IMR-90 (cell line): ENCODE data around the gene PIP4K2A. TPM values are rescaled to one million over a fixed set of nuclear protein-coding genes. Genes with fewer than 3 reads are reported as not detected.

Experiments used
- ATAC-seq: fragments of 200-7000 bp; cut with Tn5 transposase; 2 replicates; pipeline ENCODE4 v1.9.1; 2020; ENCODE audit warnings: low read depth, mild to moderate bottlenecking, moderate library complexity
- BruUV-seq: library from RNA; stranded (reverse); fragments of 400-500 nt; replicated peaks from 2 replicates; lab custom pipeline; 2021; lab: Mats Ljungman, UMichigan
- CTCF ChIA-PET: fragments of 300-600 bp; formaldehyde crosslinking; extraction: SDS; loops from one replicate; lab custom pipeline; 2021; ENCODE audit warnings: antibody characterized with exemption; lab: Yijun Ruan, JAX
- POLR2A ChIA-PET: fragments of 300-600 bp; sonication (Branson Sonifier 250); formaldehyde crosslinking; loops from one replicate; lab custom pipeline; 2022; ENCODE audit warnings: antibody characterized with exemption; ENCODE audit not compliant: unreplicated experiment; lab: Charles Lee
- DNase-seq: peaks from one replicate; pipeline ENCODE4 v3.0.0; 2013
- H2AFZ ChIP-seq: replicated peaks from 2 replicates; pipeline ENCODE3; 2013; ENCODE audit warnings: low read length, mild to moderate bottlenecking; ENCODE audit not compliant: poor library complexity
- H2AK5ac ChIP-seq: 2 replicates; pipeline ENCODE4 v1.6.1; 2013; ENCODE audit warnings: low read depth, low read length, inconsistent platforms
- H2AK9ac ChIP-seq: replicated peaks from 2 replicates; pipeline ENCODE3; 2013; ENCODE audit warnings: mild to moderate bottlenecking, low read depth, low read length, moderate library complexity; ENCODE audit not compliant: poor library complexity
- H2BK120ac ChIP-seq: 2 replicates; pipeline ENCODE4 v1.6.1; 2013; ENCODE audit warnings: low read depth, low read length, inconsistent platforms
- H2BK15ac ChIP-seq: 3 replicates; pipeline ENCODE4 v1.6.1; 2013; ENCODE audit warnings: low read depth, low read length, inconsistent platforms
- H2BK20ac ChIP-seq: 2 replicates; pipeline ENCODE4 v1.6.1; 2013; ENCODE audit warnings: low read depth, mild to moderate bottlenecking, inconsistent platforms, low read length, moderate library complexity
- H2BK5ac ChIP-seq: 2 replicates; pipeline ENCODE4 v1.6.1; 2013; ENCODE audit warnings: mild to moderate bottlenecking, low read depth, low read length, inconsistent platforms; ENCODE audit not compliant: poor library complexity, severe bottlenecking
- H3K14ac ChIP-seq: replicated peaks from 2 replicates; pipeline ENCODE4 v1.6.1; 2013; ENCODE audit warnings: low read depth, low read length, inconsistent platforms
- H3K18ac ChIP-seq: 2 replicates; pipeline ENCODE4 v1.6.1; 2013; ENCODE audit warnings: low read depth, low read length, control low read depth
- H3K23ac ChIP-seq: 2 replicates; pipeline ENCODE4 v1.6.1; 2013; ENCODE audit warnings: low read depth, low read length, inconsistent platforms
- H3K27ac ChIP-seq: 2 replicates; pipeline ENCODE4 v1.5.1; 2013; ENCODE audit warnings: mild to moderate bottlenecking, control low read depth, low read length; ENCODE audit not compliant: insufficient read depth
- H3K27me3 ChIP-seq: 2 replicates; pipeline ENCODE4 v1.6.1; 2013; ENCODE audit warnings: low read length; ENCODE audit not compliant: control insufficient read depth, insufficient read depth
- H3K36me3 ChIP-seq: 2 replicates; pipeline ENCODE4 v1.6.1; 2013; ENCODE audit warnings: low read length, mixed read lengths; ENCODE audit not compliant: control insufficient read depth, insufficient read depth
- H3K4ac ChIP-seq: 2 replicates; pipeline ENCODE4 v1.6.1; 2013; ENCODE audit warnings: low read depth, low read length, inconsistent platforms
- H3K4me1 ChIP-seq: 2 replicates; pipeline ENCODE4 v1.6.1; 2013; ENCODE audit warnings: low read length, mixed read lengths; ENCODE audit not compliant: control insufficient read depth, insufficient read depth
- H3K4me2 ChIP-seq: 2 replicates; pipeline ENCODE4 v1.6.1; 2013; ENCODE audit warnings: low read depth, mild to moderate bottlenecking, control low read depth, low read length, moderate library complexity
- H3K4me3 ChIP-seq: 2 replicates; pipeline ENCODE4 v1.5.1; 2013; ENCODE audit warnings: low read depth, mild to moderate bottlenecking, control low read depth, low read length, moderate library complexity; ENCODE audit not compliant: insufficient read depth
- H3K56ac ChIP-seq: 2 replicates; pipeline ENCODE4 v1.6.1; 2013; ENCODE audit warnings: low read length, inconsistent platforms; ENCODE audit not compliant: insufficient read depth; ENCODE audit errors: extremely low read depth
- H3K79me1 ChIP-seq, 2 experiments: 2 replicates each; pipeline ENCODE4 v1.6.1; 2013; ENCODE audit warnings: low read length in 2 of 2, inconsistent platforms in 1 of 2, low read depth in 1 of 2
- H3K9ac ChIP-seq: 2 replicates; pipeline ENCODE4 v1.6.1; 2013; ENCODE audit warnings: low read depth, low read length, control low read depth
- H3K9me1 ChIP-seq: 2 replicates; pipeline ENCODE4 v1.6.1; 2013; ENCODE audit warnings: low read length, inconsistent platforms; ENCODE audit not compliant: insufficient read depth
- H3K9me3 ChIP-seq: 2 replicates; pipeline ENCODE4 v1.6.1; 2013; ENCODE audit warnings: low read length; ENCODE audit not compliant: control insufficient read depth, insufficient read depth
- H4K20me1 ChIP-seq: 2 replicates; pipeline ENCODE4 v1.6.1; 2013; ENCODE audit warnings: low read length, inconsistent platforms; ENCODE audit not compliant: insufficient read depth
- H4K5ac ChIP-seq: 2 replicates; pipeline ENCODE4 v1.6.1; 2013; ENCODE audit warnings: mild to moderate bottlenecking, low read depth, low read length, control low read depth
- H4K8ac ChIP-seq, 2 experiments: 2 replicates each; pipeline ENCODE4 v1.6.1; 2013; ENCODE audit warnings: low read depth in 2 of 2, low read length in 2 of 2, control low read depth in 1 of 2, inconsistent platforms in 1 of 2
- H4K91ac ChIP-seq: 2 replicates; pipeline ENCODE4 v1.6.1; 2013; ENCODE audit warnings: low read depth, low read length, inconsistent platforms; ENCODE audit not compliant: insufficient read depth
- BHLHE40 ChIP-seq: fragments of 150-350 bp; IDR thresholded peaks from 2 replicates; pipeline ENCODE4 v1.6.1; 2016; ENCODE audit warnings: mild to moderate bottlenecking, low read depth, low read length
- CEBPB ChIP-seq: IDR thresholded peaks from 2 replicates; pipeline ENCODE4 v1.6.1; 2012; ENCODE audit warnings: low read depth, low read length, improper control_type of control experiment
- CHD1 ChIP-seq: IDR thresholded peaks from 2 replicates; pipeline ENCODE4 v1.6.1; 2012; ENCODE audit warnings: low read depth, low read length, improper control_type of control experiment
- CTCF ChIP-seq: conservative IDR thresholded peaks from 2 replicates; pipeline ENCODE4 v1.5.1; 2012; ENCODE audit warnings: mild to moderate bottlenecking, low read depth, low read length, improper control_type of control experiment
- FOS ChIP-seq: fragments of 150-350 bp; IDR thresholded peaks from 2 replicates; pipeline ENCODE4 v1.6.1; 2016; ENCODE audit warnings: low read depth, low read length
- MAFK ChIP-seq: IDR thresholded peaks from 2 replicates; pipeline ENCODE4 v1.6.1; 2012; ENCODE audit warnings: low read depth, low read length, improper control_type of control experiment
- MXI1 ChIP-seq: IDR thresholded peaks from 2 replicates; pipeline ENCODE4 v1.6.1; 2012; ENCODE audit warnings: low read depth, mild to moderate bottlenecking, low read length, moderate library complexity, borderline replicate concordance
- NFE2L2 ChIP-seq: fragments of 150-350 bp; IDR thresholded peaks from 2 replicates; pipeline ENCODE4 v1.6.1; 2016; ENCODE audit warnings: low read depth, mild to moderate bottlenecking, low read length
- POLR2A ChIP-seq: IDR thresholded peaks from 2 replicates; pipeline ENCODE4 v1.6.1; 2012; ENCODE audit warnings: mild to moderate bottlenecking, low read depth, low read length
- RCOR1 ChIP-seq: IDR thresholded peaks from 2 replicates; pipeline ENCODE4 v1.6.1; 2012; ENCODE audit warnings: mild to moderate bottlenecking, low read length, improper control_type of control experiment; ENCODE audit not compliant: insufficient replicate concordance
- RFX5 ChIP-seq: IDR thresholded peaks from 2 replicates; pipeline ENCODE4 v1.8.0; 2012; ENCODE audit warnings: low read depth, mild to moderate bottlenecking, low read length, moderate library complexity
- SMC3 ChIP-seq: fragments of 150-350 bp; IDR thresholded peaks from 2 replicates; pipeline ENCODE4 v1.6.1; 2016; ENCODE audit warnings: low read depth, mild to moderate bottlenecking, antibody characterized with exemption, low read length, moderate library complexity
- WGBS, 2 experiments: methylation state at CpG; one replicate each; pipeline versions ENCODE4 v1.1.5 to v1.1.7; 2013; ENCODE audit warnings: missing lambda C conversion rate in 2 of 2; ENCODE audit not compliant: insufficient read length in 1 of 2; ENCODE audit errors: extremely low coverage in 2 of 2; 5-methylcytosine and 5-hydroxymethylcytosine counted together
- dilution Hi-C: fragments of 300-500 bp; cut with HindIII; formaldehyde crosslinking; loops from one replicate; pipeline ENCODE4 v1.14.3; 2018; ENCODE audit warnings: low sequenced_read_pairs; ENCODE audit not compliant: unreplicated experiment
- in situ Hi-C: fragments of 300-500 bp; cut with MboI; formaldehyde crosslinking; loops from 3 replicates; pipeline ENCODE4 v1.14.3; 2019; ENCODE audit warnings: low sequenced_read_pairs, inconsistent platforms, mixed read lengths
- intact Hi-C: fragments of 100-400 bp; cut with micrococcal nuclease; formaldehyde crosslinking; loops from 2 replicates; pipeline ENCODE4 v1.10.0; 2022
- polyA plus RNA-seq, 3 experiments: library from polyadenylated mRNA; depleted of rRNA; stranded (reverse); fragments of >200 nt; gene quantifications; 2 replicates each; pipeline ENCODE4 v1.2.3, GENCODE V29; 2012; ENCODE audit warnings: low replicate concordance in 1 of 3
- total RNA-seq: library from RNA; depleted of rRNA; stranded (reverse); fragments of >200 nt; gene quantifications from 2 replicates; pipeline ENCODE4 v1.2.3, GENCODE V29; 2012
- TF ChIP-seq, protein P1 (sequence below): fragments of 150-350 bp; IDR thresholded peaks from 2 replicates; pipeline ENCODE4 v1.6.1; 2017; ENCODE audit warnings: mild to moderate bottlenecking, antibody characterized with exemption, low read length, low read depth

The PIP4K2A gene
- total and polyA plus RNA-seq, 2 of the 4 experiments (the other 2 are of a cell fraction), result 9.8 to 18.1 TPM

GRCh38 chr10:22560096-22560912, 154.1 kb downstream of the PIP4K2A start:
- H3K56ac ChIP-seq, result no peak overlapping the region
- H3K23ac ChIP-seq, result no peak overlapping the region
- no peak for ATAC-seq
- no TSS peak for BruUV-seq
- H3K36me3 ChIP-seq, result peaks cover 8% of the 10 kb centered on the region
- H3K9ac ChIP-seq, result no peak overlapping the region
- no peak overlapping the region for H3K4me2 ChIP-seq
- H4K8ac ChIP-seq, result no peak overlapping the region
- no peak overlapping the region for H2AK9ac ChIP-seq
- no peak overlapping the region for H2BK120ac ChIP-seq
- no peaks in the 10 kb centered on the region for H3K79me1 ChIP-seq
- dilution Hi-C loops, result no loop called here
- no peak overlapping the region for H3K27ac ChIP-seq
- H3K9me3 ChIP-seq, result no peaks in the 10 kb centered on the region
- H3K4me1 ChIP-seq, result no peaks in the 10 kb centered on the region
- no peak overlapping the region for H3K4ac ChIP-seq
- POLR2A ChIA-PET, result no interaction called here
- DNase-seq, result no peak
- no peak overlapping the region for H2BK15ac ChIP-seq
- no peaks in the 10 kb centered on the region for H4K20me1 ChIP-seq
- H2AK5ac ChIP-seq, result no peak overlapping the region
- no peak overlapping the region for H2BK20ac ChIP-seq
- in situ Hi-C loops, result loop anchor here (25.0 kb wide), 1 partner anchor 548 kb away; the partner anchor contains the start of gene DNAJC1
- H3K4me3 ChIP-seq, result no peak overlapping the region
- no peak overlapping the region for H2BK5ac ChIP-seq
- no peak overlapping the region for H4K5ac ChIP-seq
- CTCF ChIA-PET, result no interaction called here
- peaks cover 4% of the 10 kb centered on the region; the same call in 1 of the 2 replicates for H3K9me1 ChIP-seq
- intact Hi-C loops, result no loop called here
- H3K14ac ChIP-seq, result no peak overlapping the region
- no peak overlapping the region for H2AFZ ChIP-seq
- 100% methylated on average over 1 of the region's 17 CpGs; no CpG with 5 or more reads in 1 of the 2 experiments for WGBS, 2 experiments
- no peak for TF ChIP-seq BHLHE40
- TF ChIP-seq, protein P1, sequence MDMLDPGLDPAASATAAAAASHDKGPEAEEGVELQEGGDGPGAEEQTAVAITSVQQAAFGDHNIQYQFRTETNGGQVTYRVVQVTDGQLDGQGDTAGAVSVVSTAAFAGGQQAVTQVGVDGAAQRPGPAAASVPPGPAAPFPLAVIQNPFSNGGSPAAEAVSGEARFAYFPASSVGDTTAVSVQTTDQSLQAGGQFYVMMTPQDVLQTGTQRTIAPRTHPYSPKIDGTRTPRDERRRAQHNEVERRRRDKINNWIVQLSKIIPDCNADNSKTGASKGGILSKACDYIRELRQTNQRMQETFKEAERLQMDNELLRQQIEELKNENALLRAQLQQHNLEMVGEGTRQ, result no peak
- no peak for TF ChIP-seq MAFK
- no peak for TF ChIP-seq FOS
- TF ChIP-seq CHD1, result no peak
- TF ChIP-seq NFE2L2, result no peak
- no peak for TF ChIP-seq MXI1
- TF ChIP-seq RFX5, result no peak
- no peak for TF ChIP-seq POLR2A
- no peak for TF ChIP-seq CEBPB
- no peak for TF ChIP-seq SMC3
- no peak for TF ChIP-seq RCOR1
- no peak for TF ChIP-seq CTCF
- H4K91ac ChIP-seq, result no peak overlapping the region
- no peaks in the 10 kb centered on the region for H3K27me3 ChIP-seq
- H3K18ac ChIP-seq, result no peak overlapping the region
